HEK293 (cell line): Measurements from ENCODE around the gene TBX10.

Experiments
- CTCF ChIA-PET: fragments of 350-600 bp; formaldehyde crosslinking; extraction: SDS; loops from one replicate; lab custom pipeline; 2021; ENCODE audit warnings: antibody characterized with exemption; lab: Yijun Ruan, JAX
- POLR2A ChIA-PET: fragments of 300-600 bp; formaldehyde crosslinking; extraction: SDS; loops from one replicate; lab custom pipeline; 2020; ENCODE audit warnings: antibody characterized with exemption, inconsistent platforms; lab: Yijun Ruan, JAX
- H3K27ac ChIP-seq: fragments of 200-500 bp; sonication (Bioruptor generic); 2 replicates; pipeline ENCODE4 v1.5.1; 2014; ENCODE audit warnings: low read depth, low read length, control low read depth, inconsistent platforms; ENCODE audit errors: extremely low read depth
- H3K36me3 ChIP-seq, 2 experiments: fragments of 200-500 bp in 1 of 2; sonication (Bioruptor generic) in 1 of 2; 1 replicate in 1 of 2; 2 replicates in 1 of 2; pipeline ENCODE4 v1.5.1; 2014 to 2017; ENCODE audit warnings: inconsistent platforms in 2 of 2, low read length in 2 of 2; ENCODE audit not compliant: control insufficient read depth in 2 of 2, insufficient read depth in 1 of 2
- H3K4me1 ChIP-seq: fragments of 200-500 bp; sonication (Bioruptor generic); 2 replicates; pipeline ENCODE4 v1.5.1; 2014; ENCODE audit warnings: mild to moderate bottlenecking, low read length, inconsistent platforms; ENCODE audit not compliant: control insufficient read depth, insufficient read depth
- H3K4me3 ChIP-seq: 2 replicates; pipeline ENCODE4 v1.5.1; 2011; ENCODE audit warnings: low read depth, mild to moderate bottlenecking, control low read depth, low read length, moderate library complexity
- H3K9me3 ChIP-seq: fragments of 200-500 bp; sonication (Bioruptor generic); 2 replicates; pipeline ENCODE4 v1.5.1; 2014; ENCODE audit warnings: low read depth, low read length, inconsistent platforms; ENCODE audit not compliant: control insufficient read depth, insufficient read depth
- HOXA7 ChIP-seq: sonication (generic); formaldehyde crosslinking; IDR thresholded peaks from 2 replicates; pipeline ENCODE4 v1.8.1; 2022; ENCODE audit warnings: missing genetic modification reagents, borderline replicate concordance
- ZBTB17 ChIP-seq: fragments of 450-650 bp; formaldehyde crosslinking; IDR thresholded peaks from 2 replicates; pipeline ENCODE4 v1.5.1; 2016; ENCODE audit warnings: missing biosample characterization, missing genetic modification characterization
- ZFP3 ChIP-seq: fragments of 450-650 bp; formaldehyde crosslinking; IDR thresholded peaks from 2 replicates; pipeline ENCODE4 v1.5.1; 2016; ENCODE audit warnings: low read depth, missing biosample characterization, missing genetic modification characterization
- ZNF112 ChIP-seq: fragments of 450-650 bp; formaldehyde crosslinking; IDR thresholded peaks from 2 replicates; pipeline ENCODE4 v1.5.0; 2017; ENCODE audit warnings: missing biosample characterization, missing genetic modification characterization
- ZNF146 ChIP-seq: fragments of 450-650 bp; formaldehyde crosslinking; IDR thresholded peaks from 2 replicates; pipeline ENCODE4 v1.5.1; 2016; ENCODE audit warnings: missing biosample characterization, missing genetic modification characterization
- ZNF155 ChIP-seq: fragments of 450-650 bp; formaldehyde crosslinking; IDR thresholded peaks from 2 replicates; pipeline ENCODE4 v1.5.1; 2016; ENCODE audit warnings: missing biosample characterization, missing genetic modification characterization
- ZNF202 ChIP-seq: fragments of 450-650 bp; formaldehyde crosslinking; IDR thresholded peaks from 2 replicates; pipeline ENCODE4 v1.5.1; 2016; ENCODE audit warnings: missing biosample characterization, missing genetic modification characterization, borderline replicate concordance
- ZNF324 ChIP-seq: fragments of 450-650 bp; formaldehyde crosslinking; IDR thresholded peaks from 2 replicates; pipeline ENCODE4 v1.5.1; 2016; ENCODE audit warnings: missing biosample characterization, missing genetic modification characterization
- ZNF426 ChIP-seq: fragments of 450-650 bp; formaldehyde crosslinking; IDR thresholded peaks from 2 replicates; pipeline ENCODE4 v1.5.1; 2017; ENCODE audit warnings: missing biosample characterization, missing genetic modification characterization, mild to moderate bottlenecking, inconsistent platforms, moderate library complexity
- ZNF623 ChIP-seq: fragments of 450-650 bp; formaldehyde crosslinking; IDR thresholded peaks from 2 replicates; pipeline ENCODE4 v1.5.1; 2016; ENCODE audit warnings: missing biosample characterization, missing genetic modification characterization
- ZNF747 ChIP-seq: fragments of 450-650 bp; formaldehyde crosslinking; IDR thresholded peaks from 2 replicates; pipeline ENCODE4 v1.5.1; 2016; ENCODE audit warnings: missing biosample characterization, missing genetic modification characterization
- ZNF837 ChIP-seq: fragments of 450-650 bp; formaldehyde crosslinking; IDR thresholded peaks from 2 replicates; pipeline ENCODE4 v1.5.1; 2016; ENCODE audit warnings: missing biosample characterization, missing genetic modification characterization
- ZNF843 ChIP-seq: fragments of 450-650 bp; formaldehyde crosslinking; IDR thresholded peaks from 2 replicates; pipeline ENCODE4 v1.5.1; 2016; ENCODE audit warnings: missing biosample characterization, missing genetic modification characterization
- TF ChIP-seq, protein P1 (sequence below): fragments of 450-650 bp; formaldehyde crosslinking; IDR thresholded peaks from 2 replicates; pipeline ENCODE4 v1.5.1; 2016; ENCODE audit warnings: missing biosample characterization, missing genetic modification characterization, borderline replicate concordance
- TF ChIP-seq, protein P2 (sequence below): fragments of 450-650 bp; formaldehyde crosslinking; IDR thresholded peaks from 2 replicates; pipeline ENCODE4 v1.5.1; 2016; ENCODE audit warnings: missing biosample characterization, missing genetic modification characterization
- TF ChIP-seq, protein P3 (sequence below): sonication (generic); formaldehyde crosslinking; IDR thresholded peaks from 2 replicates; pipeline ENCODE4 v1.8.1; 2022; ENCODE audit warnings: mild to moderate bottlenecking, moderate library complexity, missing genetic modification reagents
- TF ChIP-seq, protein P4 (sequence below): fragments of 450-650 bp; formaldehyde crosslinking; IDR thresholded peaks from 2 replicates; pipeline ENCODE4 v1.5.1; 2016; ENCODE audit warnings: missing biosample characterization, missing genetic modification characterization
- TF ChIP-seq, protein P5 (sequence below): fragments of 450-650 bp; formaldehyde crosslinking; conservative IDR thresholded peaks from 2 replicates; pipeline ENCODE4 v1.5.1; 2016; ENCODE audit warnings: low read depth, missing biosample characterization, missing genetic modification characterization

The TBX10 gene

DNA sequence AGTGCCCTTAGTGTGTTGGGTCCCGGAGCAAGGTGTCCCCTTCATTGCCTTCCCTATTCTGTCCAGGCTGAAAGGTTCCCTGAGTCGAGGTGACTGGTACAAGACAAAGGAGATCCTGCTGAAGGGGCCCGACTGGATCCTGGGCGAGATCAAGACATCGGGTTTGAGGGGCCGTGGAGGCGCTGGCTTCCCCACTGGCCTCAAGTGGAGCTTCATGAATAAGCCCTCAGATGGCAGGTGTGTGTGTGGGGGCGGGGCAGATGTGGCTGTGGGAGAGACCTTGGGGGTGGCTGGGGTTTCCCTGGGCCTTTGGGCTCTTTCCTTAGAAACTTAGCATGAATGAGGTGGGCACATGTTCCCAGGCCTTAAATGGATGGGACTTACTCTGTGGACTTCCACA lies 31.1 kb downstream of the TBX10 start:
- ChIA-PET POLR2A (no interaction called here), CTCF (interaction anchor here (1.2 kb wide), 2 partner anchors 9 to 189 kb away, joined by 3 read pairs; no protein-coding TSS in a partner anchor)
- no peak overlapping the region for H3K27ac ChIP-seq
- TF ChIP-seq, protein P1, sequence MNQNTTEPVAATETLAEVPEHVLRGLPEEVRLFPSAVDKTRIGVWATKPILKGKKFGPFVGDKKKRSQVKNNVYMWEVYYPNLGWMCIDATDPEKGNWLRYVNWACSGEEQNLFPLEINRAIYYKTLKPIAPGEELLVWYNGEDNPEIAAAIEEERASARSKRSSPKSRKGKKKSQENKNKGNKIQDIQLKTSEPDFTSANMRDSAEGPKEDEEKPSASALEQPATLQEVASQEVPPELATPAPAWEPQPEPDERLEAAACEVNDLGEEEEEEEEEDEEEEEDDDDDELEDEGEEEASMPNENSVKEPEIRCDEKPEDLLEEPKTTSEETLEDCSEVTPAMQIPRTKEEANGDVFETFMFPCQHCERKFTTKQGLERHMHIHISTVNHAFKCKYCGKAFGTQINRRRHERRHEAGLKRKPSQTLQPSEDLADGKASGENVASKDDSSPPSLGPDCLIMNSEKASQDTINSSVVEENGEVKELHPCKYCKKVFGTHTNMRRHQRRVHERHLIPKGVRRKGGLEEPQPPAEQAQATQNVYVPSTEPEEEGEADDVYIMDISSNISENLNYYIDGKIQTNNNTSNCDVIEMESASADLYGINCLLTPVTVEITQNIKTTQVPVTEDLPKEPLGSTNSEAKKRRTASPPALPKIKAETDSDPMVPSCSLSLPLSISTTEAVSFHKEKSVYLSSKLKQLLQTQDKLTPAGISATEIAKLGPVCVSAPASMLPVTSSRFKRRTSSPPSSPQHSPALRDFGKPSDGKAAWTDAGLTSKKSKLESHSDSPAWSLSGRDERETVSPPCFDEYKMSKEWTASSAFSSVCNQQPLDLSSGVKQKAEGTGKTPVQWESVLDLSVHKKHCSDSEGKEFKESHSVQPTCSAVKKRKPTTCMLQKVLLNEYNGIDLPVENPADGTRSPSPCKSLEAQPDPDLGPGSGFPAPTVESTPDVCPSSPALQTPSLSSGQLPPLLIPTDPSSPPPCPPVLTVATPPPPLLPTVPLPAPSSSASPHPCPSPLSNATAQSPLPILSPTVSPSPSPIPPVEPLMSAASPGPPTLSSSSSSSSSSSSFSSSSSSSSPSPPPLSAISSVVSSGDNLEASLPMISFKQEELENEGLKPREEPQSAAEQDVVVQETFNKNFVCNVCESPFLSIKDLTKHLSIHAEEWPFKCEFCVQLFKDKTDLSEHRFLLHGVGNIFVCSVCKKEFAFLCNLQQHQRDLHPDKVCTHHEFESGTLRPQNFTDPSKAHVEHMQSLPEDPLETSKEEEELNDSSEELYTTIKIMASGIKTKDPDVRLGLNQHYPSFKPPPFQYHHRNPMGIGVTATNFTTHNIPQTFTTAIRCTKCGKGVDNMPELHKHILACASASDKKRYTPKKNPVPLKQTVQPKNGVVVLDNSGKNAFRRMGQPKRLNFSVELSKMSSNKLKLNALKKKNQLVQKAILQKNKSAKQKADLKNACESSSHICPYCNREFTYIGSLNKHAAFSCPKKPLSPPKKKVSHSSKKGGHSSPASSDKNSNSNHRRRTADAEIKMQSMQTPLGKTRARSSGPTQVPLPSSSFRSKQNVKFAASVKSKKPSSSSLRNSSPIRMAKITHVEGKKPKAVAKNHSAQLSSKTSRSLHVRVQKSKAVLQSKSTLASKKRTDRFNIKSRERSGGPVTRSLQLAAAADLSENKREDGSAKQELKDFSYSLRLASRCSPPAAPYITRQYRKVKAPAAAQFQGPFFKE (tag by site-specific recombination), result no peak
- TF ChIP-seq, protein P2, sequence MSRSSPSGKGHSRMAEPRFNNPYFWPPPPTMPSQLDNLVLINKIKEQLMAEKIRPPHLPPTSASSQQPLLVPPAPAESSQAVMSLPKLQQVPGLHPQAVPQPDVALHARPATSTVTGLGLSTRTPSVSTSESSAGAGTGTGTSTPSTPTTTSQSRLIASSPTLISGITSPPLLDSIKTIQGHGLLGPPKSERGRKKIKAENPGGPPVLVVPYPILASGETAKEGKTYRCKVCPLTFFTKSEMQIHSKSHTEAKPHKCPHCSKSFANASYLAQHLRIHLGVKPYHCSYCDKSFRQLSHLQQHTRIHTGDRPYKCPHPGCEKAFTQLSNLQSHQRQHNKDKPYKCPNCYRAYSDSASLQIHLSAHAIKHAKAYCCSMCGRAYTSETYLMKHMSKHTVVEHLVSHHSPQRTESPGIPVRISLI (tag by site-specific recombination), result no peak
- TF ChIP-seq ZNF837 (no peak), ZNF112 (tag by site-specific recombination) (no peak)
- TF ChIP-seq, protein P3, sequence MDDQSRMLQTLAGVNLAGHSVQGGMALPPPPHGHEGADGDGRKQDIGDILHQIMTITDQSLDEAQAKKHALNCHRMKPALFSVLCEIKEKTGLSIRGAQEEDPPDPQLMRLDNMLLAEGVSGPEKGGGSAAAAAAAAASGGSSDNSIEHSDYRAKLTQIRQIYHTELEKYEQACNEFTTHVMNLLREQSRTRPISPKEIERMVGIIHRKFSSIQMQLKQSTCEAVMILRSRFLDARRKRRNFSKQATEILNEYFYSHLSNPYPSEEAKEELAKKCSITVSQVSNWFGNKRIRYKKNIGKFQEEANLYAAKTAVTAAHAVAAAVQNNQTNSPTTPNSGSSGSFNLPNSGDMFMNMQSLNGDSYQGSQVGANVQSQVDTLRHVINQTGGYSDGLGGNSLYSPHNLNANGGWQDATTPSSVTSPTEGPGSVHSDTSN (CRISPR knock-in tag), result no peak
- no peaks in the 10 kb centered on the region for H3K9me3 ChIP-seq
- H3K4me3 ChIP-seq, result no peak overlapping the region
- peaks cover 0 to 51% of the 10 kb centered on the region in 2 experiments; a peak in 1 of 3 replicates for H3K36me3 ChIP-seq
- no peaks in the 10 kb centered on the region for H3K4me1 ChIP-seq

DNA sequence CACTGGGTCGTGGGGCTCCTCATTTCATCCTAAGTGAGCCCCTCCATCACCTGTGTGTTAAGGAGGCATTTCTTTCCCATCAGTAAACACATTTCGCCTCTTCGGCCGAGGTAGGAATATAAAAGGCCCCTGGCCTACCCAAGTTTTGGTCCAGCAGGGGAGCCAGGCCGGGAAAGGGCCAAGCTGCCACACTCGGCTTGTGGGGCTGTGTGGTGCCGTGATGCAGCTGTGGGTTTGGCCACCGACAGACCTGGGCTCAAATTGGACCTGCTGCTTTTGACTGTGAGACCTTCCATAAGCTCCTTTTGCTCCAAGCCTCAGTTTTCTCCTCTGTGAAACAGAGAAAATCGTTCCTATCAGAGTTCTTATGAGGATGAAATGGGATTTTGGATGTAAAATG lies 32.1 kb downstream of the TBX10 start:
- Histone ChIP-seq H3K36me3 (peaks cover 0 to 42% of the 10 kb centered on the region in 2 experiments; a peak in 1 of 3 replicates), H3K27ac (peak overlapping the region; percentile 63; the same call in 1 of the 2 replicates), H3K4me1 (no peaks in the 10 kb centered on the region), H3K9me3 (no peaks in the 10 kb centered on the region), H3K4me3 (peak overlapping the region; percentile 96)
- POLR2A ChIA-PET, result no interaction called here
- CTCF ChIA-PET, result interaction anchor here (0.6 to 1.2 kb wide), 3 partner anchors 10 to 81 kb away, joined by 3 to 4 read pairs (median 3); no protein-coding TSS in a partner anchor
- TF ChIP-seq ZNF623 (tag by site-specific recombination) (no peak), ZFP3 (tag by site-specific recombination) (no peak), ZNF202 (tag by site-specific recombination) (no peak), ZNF324 (tag by site-specific recombination) (no peak), ZNF426 (tag by site-specific recombination) (no peak), ZNF747 (no peak), ZNF155 (tag by site-specific recombination) (no peak), ZNF146 (tag by site-specific recombination) (no peak), ZNF843 (tag by site-specific recombination) (no peak), ZBTB17 (tag by site-specific recombination) (no peak), HOXA7 (CRISPR knock-in tag) (no peak)
- TF ChIP-seq, protein P4, sequence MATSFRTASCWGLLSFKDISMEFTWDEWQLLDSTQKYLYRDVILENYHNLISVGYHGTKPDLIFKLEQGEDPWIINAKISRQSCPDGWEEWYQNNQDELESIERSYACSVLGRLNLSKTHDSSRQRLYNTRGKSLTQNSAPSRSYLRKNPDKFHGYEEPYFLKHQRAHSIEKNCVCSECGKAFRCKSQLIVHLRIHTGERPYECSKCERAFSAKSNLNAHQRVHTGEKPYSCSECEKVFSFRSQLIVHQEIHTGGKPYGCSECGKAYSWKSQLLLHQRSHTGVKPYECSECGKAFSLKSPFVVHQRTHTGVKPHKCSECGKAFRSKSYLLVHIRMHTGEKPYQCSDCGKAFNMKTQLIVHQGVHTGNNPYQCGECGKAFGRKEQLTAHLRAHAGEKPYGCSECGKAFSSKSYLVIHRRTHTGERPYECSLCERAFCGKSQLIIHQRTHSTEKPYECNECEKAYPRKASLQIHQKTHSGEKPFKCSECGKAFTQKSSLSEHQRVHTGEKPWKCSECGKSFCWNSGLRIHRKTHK (tag by site-specific recombination), result no peak
- TF ChIP-seq, protein P5, sequence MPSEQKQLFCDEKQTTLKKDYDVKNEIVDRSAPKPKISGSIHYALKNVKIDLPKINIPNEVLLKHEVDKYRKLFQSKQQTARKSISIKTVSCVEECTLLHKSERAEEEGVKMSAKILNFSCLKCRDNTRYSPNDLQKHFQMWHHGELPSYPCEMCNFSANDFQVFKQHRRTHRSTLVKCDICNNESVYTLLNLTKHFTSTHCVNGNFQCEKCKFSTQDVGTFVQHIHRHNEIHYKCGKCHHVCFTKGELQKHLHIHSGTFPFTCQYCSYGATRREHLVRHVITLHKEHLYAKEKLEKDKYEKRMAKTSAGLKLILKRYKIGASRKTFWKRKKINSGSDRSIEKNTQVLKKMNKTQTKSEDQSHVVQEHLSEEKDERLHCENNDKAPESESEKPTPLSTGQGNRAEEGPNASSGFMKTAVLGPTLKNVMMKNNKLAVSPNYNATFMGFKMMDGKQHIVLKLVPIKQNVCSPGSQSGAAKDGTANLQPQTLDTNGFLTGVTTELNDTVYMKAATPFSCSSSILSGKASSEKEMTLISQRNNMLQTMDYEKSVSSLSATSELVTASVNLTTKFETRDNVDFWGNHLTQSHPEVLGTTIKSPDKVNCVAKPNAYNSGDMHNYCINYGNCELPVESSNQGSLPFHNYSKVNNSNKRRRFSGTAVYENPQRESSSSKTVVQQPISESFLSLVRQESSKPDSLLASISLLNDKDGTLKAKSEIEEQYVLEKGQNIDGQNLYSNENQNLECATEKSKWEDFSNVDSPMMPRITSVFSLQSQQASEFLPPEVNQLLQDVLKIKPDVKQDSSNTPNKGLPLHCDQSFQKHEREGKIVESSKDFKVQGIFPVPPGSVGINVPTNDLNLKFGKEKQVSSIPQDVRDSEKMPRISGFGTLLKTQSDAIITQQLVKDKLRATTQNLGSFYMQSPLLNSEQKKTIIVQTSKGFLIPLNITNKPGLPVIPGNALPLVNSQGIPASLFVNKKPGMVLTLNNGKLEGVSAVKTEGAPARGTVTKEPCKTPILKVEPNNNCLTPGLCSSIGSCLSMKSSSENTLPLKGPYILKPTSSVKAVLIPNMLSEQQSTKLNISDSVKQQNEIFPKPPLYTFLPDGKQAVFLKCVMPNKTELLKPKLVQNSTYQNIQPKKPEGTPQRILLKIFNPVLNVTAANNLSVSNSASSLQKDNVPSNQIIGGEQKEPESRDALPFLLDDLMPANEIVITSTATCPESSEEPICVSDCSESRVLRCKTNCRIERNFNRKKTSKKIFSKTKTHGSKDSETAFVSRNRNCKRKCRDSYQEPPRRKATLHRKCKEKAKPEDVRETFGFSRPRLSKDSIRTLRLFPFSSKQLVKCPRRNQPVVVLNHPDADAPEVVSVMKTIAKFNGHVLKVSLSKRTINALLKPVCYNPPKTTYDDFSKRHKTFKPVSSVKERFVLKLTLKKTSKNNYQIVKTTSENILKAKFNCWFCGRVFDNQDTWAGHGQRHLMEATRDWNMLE, result no peak
